ENCODE data around the gene PLEKHJ1. TPM values are rescaled to one million over a fixed set of nuclear protein-coding genes. Genes with fewer than 3 reads are reported as not detected.
"Not testable (repeated sequence)": the region's sequence is repeated elsewhere in the genome, so short reads cannot be mapped to it uniquely, and the experiment has no call there.

The PLEKHJ1 gene
- total and polyA plus RNA-seq, 2 experiments from 2014 or later, result 255 to 342 TPM

DNA sequence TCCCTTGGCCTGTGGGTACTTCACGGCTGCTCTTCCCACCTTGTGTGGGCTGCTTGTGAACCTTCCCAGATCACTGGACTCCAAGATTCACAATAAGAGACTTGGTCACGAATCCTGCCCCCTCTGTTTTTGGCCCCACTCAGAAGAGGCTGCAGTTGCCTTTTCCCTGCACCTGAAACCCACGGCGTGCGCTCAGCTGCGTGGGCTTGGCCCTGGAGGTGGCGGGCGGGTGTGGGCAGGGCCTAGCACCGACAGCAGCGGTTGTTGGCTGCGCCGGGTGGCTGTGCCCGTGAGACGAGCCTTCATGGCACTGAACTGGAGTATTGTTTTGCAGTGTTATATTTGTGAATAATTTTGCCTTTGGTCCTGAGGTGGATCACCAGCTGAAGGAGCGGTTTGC, 33.8 kb downstream of the PLEKHJ1 start:
- no peak overlapping the region for H3K4me3 ChIP-seq
- H3K27me3 ChIP-seq, result no peaks in the 10 kb centered on the region
- H3K4me1 ChIP-seq (ENCODE audit: low read depth), result peaks cover 6% of the 10 kb centered on the region
- peaks cover 3% of the 10 kb centered on the region for H3K36me3 ChIP-seq
- TF ChIP-seq, protein P1, sequence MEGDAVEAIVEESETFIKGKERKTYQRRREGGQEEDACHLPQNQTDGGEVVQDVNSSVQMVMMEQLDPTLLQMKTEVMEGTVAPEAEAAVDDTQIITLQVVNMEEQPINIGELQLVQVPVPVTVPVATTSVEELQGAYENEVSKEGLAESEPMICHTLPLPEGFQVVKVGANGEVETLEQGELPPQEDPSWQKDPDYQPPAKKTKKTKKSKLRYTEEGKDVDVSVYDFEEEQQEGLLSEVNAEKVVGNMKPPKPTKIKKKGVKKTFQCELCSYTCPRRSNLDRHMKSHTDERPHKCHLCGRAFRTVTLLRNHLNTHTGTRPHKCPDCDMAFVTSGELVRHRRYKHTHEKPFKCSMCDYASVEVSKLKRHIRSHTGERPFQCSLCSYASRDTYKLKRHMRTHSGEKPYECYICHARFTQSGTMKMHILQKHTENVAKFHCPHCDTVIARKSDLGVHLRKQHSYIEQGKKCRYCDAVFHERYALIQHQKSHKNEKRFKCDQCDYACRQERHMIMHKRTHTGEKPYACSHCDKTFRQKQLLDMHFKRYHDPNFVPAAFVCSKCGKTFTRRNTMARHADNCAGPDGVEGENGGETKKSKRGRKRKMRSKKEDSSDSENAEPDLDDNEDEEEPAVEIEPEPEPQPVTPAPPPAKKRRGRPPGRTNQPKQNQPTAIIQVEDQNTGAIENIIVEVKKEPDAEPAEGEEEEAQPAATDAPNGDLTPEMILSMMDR (IDR thresholded peaks at IDR 0.05; ENCODE audit: low read depth, low read length), result no peak
- H3K9me3 ChIP-seq (ENCODE audit: low read depth), result no peaks in the 10 kb centered on the region
- no peak for DNase-seq (ENCODE audit: low read depth in 1 of 2, low spot score in 1 of 2)
- no peak overlapping the region for H3K27ac ChIP-seq

DNA sequence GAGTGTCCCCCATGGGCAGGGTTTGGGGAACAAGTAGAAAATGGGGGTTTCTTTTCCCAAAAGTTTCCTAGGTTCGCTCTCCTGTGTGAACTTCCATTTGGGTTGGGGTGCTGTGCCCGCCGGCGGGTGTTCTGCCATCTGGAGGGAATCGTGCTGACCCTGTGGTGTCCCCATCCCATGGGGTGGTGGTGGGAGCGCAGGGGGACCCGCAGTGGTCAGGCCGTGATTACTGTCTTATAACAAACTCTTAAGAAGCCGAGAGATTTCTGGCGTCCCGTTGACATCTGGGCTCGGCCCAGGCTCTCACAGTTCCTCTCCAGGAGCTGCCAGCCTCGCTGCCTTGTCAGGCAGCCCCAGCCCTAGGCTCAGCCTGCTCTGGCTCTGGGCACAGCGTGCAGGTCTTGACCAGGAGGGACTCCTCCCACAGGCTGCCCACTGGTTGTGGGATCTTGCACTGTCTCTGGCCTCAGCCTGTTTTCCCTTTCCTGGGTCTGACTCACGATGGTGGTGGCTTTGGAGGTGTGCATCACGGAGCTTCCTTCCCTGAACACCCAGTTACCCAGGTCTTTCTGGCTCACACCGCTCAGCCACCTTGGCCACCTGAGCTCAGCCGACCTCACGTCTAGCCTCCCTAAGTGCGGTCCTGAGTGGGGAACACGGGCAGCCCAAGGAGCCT, 34.5 kb downstream of the PLEKHJ1 start:
- TF ChIP-seq, protein P1 (IDR thresholded peaks at IDR 0.05; ENCODE audit: low read depth, low read length), result no peak
- no peak for DNase-seq (ENCODE audit: low read depth in 1 of 2, low spot score in 1 of 2)
- H3K27me3 ChIP-seq, result no peaks in the 10 kb centered on the region
- peaks cover 3% of the 10 kb centered on the region for H3K36me3 ChIP-seq
- peak overlapping the region; percentile 28 for H3K27ac ChIP-seq
- H3K9me3 ChIP-seq (ENCODE audit: low read depth), result no peaks in the 10 kb centered on the region
- H3K4me3 ChIP-seq, result no peak overlapping the region
- H3K4me1 ChIP-seq (ENCODE audit: low read depth), result peaks cover 6% of the 10 kb centered on the region

DNA sequence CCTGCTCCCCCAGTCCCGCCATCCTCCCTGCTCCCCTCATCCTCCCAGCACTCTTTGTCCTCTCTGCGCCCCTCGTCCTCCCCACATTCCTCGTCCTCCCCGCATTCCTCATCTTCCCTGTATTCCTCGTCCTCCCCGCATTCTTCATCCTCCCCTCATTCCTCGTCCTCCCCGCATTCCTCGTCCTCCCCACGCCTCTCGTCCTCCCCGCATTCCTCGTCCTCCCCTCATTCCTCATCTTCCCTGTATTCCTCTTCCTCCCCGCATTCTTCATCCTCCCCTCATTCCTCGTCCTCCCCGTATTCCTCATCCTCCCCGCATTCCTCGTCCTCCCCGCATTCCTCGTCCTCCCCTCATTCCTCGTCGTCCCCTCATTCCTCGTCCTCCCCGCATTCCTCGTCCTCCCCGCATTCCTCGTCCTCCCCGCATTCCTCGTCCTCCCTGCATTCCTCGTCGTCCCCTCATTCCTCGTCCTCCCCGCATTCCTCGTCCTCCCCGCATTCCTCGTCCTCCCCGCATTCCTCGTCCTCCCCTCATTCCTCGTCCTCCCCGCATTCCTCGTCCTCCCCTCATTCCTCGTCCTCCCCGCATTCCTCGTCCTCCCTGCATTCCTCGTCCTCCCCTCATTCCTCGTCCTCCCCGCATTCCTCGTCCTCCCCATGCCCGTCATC, 35.4 kb downstream of the PLEKHJ1 start:
- H3K4me3 ChIP-seq; H3K36me3 ChIP-seq; H3K4me1 ChIP-seq (ENCODE audit: low read depth); H3K9me3 ChIP-seq (ENCODE audit: low read depth); DNase-seq (ENCODE audit: low read depth in 1 of 2, low spot score in 1 of 2); H3K27me3 ChIP-seq: not testable (repeated sequence)
- H3K27ac ChIP-seq, result peak overlapping the region; percentile 28

DNA sequence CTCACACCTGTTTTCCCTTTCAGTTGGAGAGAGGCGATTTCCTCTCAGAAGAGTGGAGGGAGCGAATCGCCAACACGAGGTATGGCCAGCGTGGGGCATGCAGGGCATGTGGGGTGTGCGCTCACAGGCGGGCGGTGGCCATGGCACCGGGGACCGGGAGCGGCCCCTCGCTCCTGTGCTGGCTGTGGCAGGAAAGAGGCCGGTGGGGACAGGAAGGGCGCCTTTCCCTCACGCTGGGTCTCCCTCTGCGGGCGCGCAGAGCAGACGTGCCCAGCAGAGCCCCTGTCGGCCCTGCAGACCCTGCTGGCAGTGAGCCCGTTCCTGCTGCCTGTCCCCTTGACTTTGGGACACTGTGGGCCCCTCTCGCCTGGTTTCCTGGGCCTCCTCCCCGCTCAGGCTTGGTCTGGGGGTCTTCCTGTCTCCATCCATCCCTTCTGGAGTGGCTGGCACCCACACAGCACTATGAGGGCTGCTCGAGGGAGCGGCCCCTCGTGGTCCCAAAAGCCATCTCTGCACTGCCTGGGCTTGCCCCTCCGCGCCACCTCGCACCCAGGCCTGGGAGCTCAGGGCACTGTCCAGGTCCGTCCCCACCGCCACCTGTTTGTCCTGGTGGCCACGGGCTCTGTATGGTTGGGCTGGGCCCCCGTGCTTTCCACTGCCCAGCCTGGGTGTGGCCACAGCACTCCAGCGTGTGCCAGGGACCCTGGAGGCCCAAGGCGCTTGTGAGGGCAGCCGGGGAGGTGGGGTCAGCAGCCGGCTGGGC, 36.1 kb downstream of the PLEKHJ1 start:
- TF ChIP-seq, protein P1 (IDR thresholded peaks at IDR 0.05; ENCODE audit: low read depth, low read length), result no peak
- peaks cover 3% of the 10 kb centered on the region for H3K36me3 ChIP-seq
- H3K4me1 ChIP-seq (ENCODE audit: low read depth), result peaks cover 6% of the 10 kb centered on the region
- no peaks in the 10 kb centered on the region for H3K9me3 ChIP-seq (ENCODE audit: low read depth)
- no peaks in the 10 kb centered on the region for H3K27me3 ChIP-seq
- H3K27ac ChIP-seq, result peak overlapping the region; percentile 38
- no peak for DNase-seq (ENCODE audit: low read depth in 1 of 2, low spot score in 1 of 2)
- no peak overlapping the region for H3K4me3 ChIP-seq

DNA sequence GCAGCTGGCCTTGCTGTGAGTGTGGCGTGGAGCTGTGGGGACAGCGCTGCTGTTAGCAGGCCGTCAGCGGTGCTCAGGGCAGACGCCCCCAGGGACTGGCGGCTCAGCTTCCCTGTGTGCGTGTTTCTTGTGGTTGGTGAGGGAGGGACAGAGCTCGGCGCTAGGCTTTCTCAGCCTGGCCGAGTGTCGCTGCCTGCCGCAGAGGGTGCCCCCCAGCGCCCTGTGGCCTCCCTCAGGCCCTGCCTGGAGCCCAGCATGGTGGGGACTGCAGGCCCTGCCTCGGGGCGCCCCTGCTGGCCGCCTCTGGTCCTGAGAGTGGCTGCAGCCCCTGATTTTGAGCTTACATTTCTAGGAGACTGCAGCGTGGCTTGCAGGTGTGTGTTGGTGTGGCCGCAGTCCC, 36.9 kb downstream of the PLEKHJ1 start:
- Histone ChIP-seq H3K9me3 (ENCODE audit: low read depth) (no peaks in the 10 kb centered on the region), H3K27ac (peak overlapping the region; percentile 38), H3K4me1 (ENCODE audit: low read depth) (peaks cover 6% of the 10 kb centered on the region), H3K27me3 (no peaks in the 10 kb centered on the region), H3K4me3 (no peak overlapping the region), H3K36me3 (peaks cover 3% of the 10 kb centered on the region)
- TF ChIP-seq, protein P1 (IDR thresholded peaks at IDR 0.05; ENCODE audit: low read depth, low read length), result peak; percentile 28
- DNase-seq (ENCODE audit: low read depth in 1 of 2, low spot score in 1 of 2), result peak in 1 of 2 donors; percentile 49
